Inferior parietal cortex (tissue), 1 donor: ENCODE results near the gene DTX1.

Experiments used
- DNase-seq: peaks from one replicate; pipeline ENCODE4 v3.0.0-alpha.2; 2016; ENCODE audit errors: extremely low spot score

The DTX1 gene

GRCh38 chr12:113094738-113095137 lies 38.2 kb downstream of the DTX1 start:
- DNase-seq = no peak

- DNase-seq = no peak
These were observed 38.9 kb downstream of the DTX1 start for GRCh38 chr12:113095405-113095804.

GRCh38 chr12:113096675-113097461 lies 40.3 kb downstream of the DTX1 start:
- no peak for DNase-seq

GRCh38 chr12:113097716-113098440 lies 41.3 kb downstream of the DTX1 start:
- peak; percentile 88 for DNase-seq

GRCh38 chr12:113098441-113099028 lies 42.0 kb downstream of the DTX1 start:
- DNase-seq = peak; percentile 82

GRCh38 chr12:113099364-113099763 lies 42.8 kb downstream of the DTX1 start:
- no peak for DNase-seq

GRCh38 chr12:113099764-113100163 lies 43.2 kb downstream of the DTX1 start:
- no peak for DNase-seq

GRCh38 chr12:113101751-113102150 lies 45.2 kb downstream of the DTX1 start:
- DNase-seq = no peak

- no peak for DNase-seq
These were observed 46.3 kb downstream of the DTX1 start for GRCh38 chr12:113102811-113103210.

GRCh38 chr12:113103756-113104450 lies 47.4 kb downstream of the DTX1 start:
- no peak for DNase-seq

- DNase-seq = no peak
These were observed 48.5 kb downstream of the DTX1 start for GRCh38 chr12:113104953-113105510.

GRCh38 chr12:113105606-113106271 lies 49.2 kb downstream of the DTX1 start:
- no peak for DNase-seq

- DNase-seq = no peak
These were observed 49.8 kb downstream of the DTX1 start for GRCh38 chr12:113106361-113106760.

GRCh38 chr12:113108308-113108707 lies 51.8 kb downstream of the DTX1 start:
- no peak for DNase-seq

GRCh38 chr12:113109360-113109759 lies 52.8 kb downstream of the DTX1 start:
- no peak for DNase-seq

- DNase-seq = no peak
These were observed 53.5 kb downstream of the DTX1 start for GRCh38 chr12:113109872-113110599.

- no peak for DNase-seq
These were observed 54.7 kb downstream of the DTX1 start for GRCh38 chr12:113111247-113111646.

GRCh38 chr12:113112043-113112899 lies 55.7 kb downstream of the DTX1 start:
- DNase-seq = no peak

GRCh38 chr12:113113397-113113796 lies 56.9 kb downstream of the DTX1 start:
- no peak for DNase-seq
